ENCODE results near the gene TBC1D1.

The TBC1D1 gene

DNA sequence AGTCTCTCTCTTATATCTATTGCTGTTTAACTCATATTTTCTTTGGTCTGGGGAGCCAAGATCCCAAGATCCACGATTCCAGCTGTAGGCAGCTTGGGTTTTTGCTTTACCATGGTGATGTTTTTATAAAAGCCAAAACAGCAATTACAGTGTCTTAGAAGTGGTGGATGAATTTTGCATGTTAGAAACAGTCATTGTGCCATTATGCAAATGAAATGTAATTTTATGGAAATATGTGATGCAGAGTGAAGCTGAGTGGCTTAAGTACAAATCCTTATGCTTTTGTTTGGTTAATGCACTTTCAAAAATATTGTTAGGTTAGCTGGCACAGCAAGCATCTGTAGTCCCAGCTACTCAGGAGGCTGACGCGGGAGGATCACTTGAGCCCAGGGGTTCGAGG, 36.5 kb downstream of the TBC1D1 start:
- DNase-seq: no peak

DNA sequence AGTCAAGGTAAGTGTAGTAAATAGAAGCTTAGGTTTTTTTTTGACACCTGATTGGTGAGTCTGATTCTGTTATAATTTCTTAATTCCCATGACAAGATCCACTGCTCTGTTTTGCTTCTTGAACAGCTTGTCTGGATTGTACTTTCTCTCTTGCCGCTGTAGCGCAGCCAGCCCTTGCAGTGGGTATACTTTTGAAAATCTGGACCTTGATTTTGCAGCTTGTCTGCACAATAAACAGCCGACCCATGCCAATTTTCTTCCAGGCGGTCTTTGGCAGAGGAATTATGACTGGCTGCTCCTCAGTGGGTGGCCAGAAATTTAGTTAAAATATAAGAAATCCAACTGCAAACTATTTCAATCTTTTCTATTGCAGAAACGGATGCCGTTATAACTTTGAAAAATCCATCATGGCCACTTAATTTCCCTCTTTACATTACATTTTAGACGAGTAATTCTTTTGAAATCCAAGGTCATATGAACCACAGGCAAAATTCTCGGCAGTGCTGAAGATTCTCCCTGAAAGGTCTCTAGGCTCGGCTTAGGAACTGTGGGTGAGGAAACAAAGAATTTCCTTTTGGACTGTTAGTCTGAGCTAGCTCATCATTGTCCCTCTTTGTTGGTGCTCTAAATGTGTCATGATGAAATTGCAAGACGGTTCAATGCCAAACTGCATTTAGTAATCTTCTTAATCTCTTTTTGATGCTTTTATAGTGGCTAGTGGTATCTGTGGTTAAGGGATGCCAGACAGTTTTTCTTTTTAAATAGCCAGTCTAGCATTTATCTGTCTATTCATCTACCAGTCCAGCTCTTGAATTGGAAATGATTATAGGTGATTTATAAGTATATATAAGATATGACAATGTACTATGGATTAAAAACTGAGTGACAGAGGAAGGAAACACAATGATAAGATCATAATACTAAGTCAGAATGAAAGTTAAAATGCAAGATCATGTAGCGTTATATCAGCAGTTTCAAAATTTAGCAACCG, 37.8 kb downstream of the TBC1D1 start:
- no peak for DNase-seq

DNA sequence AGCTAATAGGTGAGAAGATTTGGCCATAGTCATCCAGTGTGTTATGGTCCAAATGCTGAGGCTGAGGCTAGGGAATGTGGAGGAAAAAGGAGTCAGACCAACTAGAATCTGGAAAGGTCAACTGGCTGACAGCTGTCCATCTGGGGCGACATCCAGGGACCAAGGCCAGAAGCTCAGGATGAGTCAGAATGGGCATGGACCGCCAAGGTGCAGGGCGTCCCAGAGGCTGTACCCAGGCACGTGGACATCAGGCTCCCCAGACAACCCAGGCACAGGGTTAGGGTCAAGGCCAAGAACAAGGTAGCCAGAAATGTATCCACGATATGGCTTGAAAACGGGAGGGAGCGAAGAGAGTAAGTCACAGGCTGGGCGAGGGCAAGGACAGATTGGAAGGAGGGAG, 43.2 kb downstream of the TBC1D1 start:
- DNase-seq: no peak

DNA sequence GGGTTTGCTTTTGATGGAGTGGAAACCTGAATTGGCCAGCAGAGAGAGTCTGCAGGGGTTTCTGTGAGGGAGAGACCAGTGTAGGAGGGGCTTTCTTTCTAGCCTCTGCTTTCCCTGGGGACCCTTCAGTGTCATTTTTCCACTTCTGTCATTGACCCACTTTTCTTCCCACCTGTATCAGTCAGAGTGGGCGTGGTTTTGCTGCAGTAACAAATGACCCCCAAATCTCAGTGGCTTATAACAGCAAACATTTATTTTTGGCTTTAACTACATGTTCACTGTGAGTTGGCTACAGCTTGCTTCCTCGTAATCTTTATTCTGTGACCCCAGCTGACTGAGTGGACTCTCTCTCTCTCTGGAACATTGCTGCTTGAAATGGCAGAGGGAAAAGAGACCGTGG, 43.7 kb downstream of the TBC1D1 start:
- DNase-seq: no peak

DNA sequence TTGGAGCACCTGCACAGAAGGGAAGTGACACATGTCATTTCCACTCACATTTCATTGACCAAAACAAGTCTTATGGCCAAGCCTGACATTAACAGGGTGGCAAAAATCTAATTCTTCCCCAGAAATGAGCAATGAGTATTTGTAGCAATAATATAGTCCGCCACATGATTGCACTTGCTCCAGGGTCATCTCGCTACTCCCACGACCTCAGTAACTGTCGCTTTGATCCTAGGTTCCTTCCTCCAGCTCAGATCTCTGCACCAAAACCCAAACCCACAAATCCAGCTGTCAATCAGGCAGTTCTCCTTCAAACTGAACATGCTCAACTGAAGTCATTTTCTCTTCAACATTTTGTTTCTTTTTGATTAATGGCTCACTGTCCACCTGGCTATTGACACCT, 44.1 kb downstream of the TBC1D1 start:
- no peak for DNase-seq

DNA sequence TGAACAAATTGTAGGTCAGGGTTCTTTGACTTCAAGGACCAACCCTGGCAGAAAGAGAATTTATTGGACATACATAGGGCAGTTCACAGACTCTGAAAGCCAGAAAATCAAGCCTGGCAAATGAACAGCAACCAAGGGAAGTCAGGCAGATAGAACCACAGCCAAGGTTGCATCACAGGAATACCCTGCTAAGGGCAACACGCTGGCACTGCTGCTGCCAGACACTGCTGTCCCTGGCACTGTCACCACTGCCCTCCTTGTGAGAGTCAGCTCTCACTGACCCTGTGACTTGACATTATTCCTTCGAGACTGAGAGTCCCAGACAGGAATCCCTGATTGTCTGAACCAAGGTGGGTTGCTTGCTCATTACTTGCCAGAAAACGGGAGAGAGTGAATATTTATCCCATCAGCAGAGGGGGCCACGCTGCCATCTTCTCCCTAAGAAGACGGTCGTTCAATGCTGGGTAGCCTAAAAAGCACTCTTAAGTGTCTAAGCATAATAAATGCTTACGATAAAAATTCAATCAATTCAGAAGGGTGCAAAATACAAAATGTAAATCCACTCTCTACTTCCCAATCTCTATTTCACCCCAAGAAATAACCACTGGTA, 46.1 kb downstream of the TBC1D1 start:
- DNase-seq: no peak

DNA sequence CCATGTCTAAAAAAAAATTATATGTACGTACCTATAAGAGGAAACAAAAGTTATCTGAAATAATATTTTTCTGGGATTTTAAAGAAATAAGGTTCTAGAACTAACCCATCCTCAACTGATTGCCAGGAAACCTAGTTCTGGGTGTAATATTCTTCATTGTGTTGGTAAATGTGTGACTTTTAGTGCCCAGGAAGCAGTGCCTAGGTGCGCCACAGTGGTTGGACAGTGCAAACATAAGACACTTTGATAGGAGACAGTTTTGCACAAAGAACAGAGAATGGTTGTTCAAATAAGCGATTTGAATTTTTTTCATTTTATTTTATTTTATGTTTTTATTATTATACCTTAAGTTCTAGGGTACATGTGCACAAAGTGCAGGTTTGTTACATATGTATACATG, 47.3 kb downstream of the TBC1D1 start:
- DNase-seq: no peak

DNA sequence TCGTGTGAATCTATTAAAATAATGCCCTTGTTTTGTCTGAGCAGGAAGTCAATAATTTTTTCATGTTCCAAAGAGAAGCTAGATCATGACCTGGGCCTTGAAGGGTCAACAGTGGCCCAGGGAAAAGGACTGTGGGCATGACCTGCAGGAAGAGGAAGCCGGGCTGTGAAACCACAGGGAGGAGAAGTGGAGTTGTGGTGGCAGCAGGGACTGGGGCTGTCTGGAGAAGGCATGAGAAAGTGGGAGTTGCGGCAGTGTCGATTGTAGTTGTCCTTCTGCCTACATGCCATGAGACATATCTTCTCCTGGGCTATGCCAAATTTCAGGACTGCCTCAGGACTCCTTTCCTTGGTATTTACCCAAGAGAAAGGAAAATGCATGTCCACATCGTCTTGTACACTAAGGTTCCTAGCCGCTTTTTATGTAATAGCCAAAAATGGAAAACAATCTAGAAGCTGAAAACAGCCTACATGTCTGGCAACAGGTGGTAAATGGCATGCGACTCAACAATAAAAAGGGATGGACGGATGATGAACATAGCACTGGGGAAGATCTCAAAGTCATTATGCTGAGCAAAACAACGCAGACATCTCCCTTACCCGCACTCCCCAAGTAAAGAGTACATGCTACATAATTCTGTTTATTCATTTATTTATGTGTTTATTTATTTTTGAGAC, 55.8 kb downstream of the TBC1D1 start:
- no peak for DNase-seq

DNA sequence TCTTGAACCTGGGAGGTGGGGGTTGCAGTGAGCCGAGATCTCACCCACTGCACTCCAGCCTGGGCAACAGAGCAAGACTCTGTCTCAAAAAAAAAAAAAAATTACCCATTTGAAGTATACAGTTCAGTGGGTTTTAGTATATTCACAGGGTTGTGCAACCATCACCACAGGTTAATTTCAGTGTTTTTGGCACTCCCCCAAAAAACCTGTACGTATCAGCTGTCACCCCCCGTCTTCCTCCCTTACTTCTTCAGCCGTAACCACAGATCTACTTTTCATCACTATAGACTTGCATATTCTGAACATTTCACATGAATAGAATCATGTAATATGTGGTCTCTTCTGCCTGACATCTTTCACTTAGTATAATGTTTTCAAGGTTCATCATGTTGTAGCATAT, 57.7 kb downstream of the TBC1D1 start:
- no peak for DNase-seq

DNA sequence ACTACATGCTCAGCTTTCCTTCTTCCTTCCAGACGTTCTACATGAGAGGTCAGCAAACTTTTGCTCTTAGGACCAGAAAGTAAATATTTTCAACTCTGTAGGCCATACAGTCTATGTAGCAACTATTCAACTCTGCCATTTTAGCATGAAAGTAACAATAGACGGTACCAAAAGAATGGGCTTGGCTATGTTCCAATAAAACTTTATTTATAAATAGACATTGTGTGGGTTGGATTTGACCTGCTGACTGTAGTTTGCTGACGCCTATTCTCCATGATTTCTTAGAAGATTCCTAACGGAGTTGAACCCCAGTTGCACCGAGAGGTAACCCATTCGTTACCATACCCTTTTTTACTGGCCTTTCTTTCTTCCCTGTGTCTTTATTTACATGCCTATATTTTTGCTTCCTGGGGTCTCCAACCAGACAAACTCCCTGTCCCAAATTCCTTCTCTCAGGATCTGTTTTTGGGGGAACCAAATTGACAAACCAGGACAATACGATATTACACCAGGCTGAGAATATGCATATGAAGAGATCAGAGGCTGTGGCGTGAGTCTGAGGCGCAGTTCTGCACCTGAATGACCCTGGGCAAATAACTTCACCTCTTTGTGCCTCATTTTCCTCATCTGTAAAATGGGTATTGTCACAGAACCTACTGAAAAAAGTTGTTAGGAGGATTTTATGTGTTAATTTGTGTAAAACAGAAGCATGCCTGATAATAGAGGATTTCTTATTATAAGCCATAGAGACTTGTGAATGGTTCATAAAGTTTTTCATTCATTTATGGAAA, 58.9 kb downstream of the TBC1D1 start:
- no peak for DNase-seq

DNA sequence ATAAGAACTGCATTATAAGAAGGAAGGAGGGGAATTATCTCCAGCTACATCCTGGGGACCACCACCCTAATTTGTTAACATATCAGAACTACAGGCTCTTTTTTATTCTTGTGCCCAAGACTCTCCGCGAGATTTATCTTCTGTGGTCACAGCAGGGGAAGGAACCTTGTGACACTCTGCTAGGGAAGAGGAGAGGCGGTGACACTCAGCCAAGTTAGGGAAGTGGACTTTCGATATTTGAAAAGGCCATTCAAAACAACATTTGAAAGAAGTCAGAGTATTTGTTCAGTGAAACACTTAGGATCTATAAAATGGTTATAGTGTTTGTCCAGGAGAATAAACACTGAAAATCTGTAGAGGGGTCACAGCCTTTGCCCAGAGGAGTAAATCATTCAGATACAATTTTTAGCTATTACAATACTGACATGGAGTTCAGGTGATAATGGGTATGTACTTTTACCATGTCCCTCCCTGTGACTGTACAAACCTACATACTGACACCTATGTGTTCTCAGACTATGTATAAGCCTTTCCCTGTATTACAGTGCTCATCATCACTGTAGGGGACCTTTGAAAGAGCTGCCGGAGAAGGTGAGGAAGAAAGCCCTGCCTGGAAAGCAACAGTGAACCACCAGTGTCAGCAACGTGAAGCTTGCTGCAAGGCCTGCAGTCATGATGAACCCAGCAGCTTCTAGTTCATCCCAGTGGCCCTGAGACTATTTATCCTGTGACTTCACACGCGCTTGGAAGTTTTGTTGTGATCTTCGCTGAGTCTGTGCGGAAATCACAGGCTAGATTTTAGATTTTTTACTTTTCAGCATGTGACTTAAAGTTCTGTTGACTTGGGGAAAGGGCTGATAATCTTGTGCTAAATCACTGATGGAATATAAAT, 60.8 kb downstream of the TBC1D1 start:
- DNase-seq: no peak

DNA sequence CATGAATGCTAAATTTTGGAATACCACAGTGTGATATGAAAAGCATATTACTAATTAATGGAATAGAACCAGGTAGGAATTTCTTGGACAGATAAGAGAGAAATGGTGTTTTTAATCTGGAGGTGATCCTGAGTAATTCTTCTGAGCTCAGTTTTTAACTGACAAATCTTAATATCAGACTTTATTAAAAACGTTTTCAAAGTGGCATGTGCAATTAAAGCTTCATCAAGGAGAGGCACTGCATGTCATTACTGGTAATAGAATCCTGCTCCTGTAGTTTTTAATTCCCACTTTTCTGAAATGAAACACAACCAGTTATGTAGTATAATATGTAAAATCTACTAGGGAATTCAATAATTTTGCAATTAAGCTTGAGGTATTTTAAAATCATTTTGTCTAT, 62.3 kb downstream of the TBC1D1 start:
- DNase-seq: no peak

DNA sequence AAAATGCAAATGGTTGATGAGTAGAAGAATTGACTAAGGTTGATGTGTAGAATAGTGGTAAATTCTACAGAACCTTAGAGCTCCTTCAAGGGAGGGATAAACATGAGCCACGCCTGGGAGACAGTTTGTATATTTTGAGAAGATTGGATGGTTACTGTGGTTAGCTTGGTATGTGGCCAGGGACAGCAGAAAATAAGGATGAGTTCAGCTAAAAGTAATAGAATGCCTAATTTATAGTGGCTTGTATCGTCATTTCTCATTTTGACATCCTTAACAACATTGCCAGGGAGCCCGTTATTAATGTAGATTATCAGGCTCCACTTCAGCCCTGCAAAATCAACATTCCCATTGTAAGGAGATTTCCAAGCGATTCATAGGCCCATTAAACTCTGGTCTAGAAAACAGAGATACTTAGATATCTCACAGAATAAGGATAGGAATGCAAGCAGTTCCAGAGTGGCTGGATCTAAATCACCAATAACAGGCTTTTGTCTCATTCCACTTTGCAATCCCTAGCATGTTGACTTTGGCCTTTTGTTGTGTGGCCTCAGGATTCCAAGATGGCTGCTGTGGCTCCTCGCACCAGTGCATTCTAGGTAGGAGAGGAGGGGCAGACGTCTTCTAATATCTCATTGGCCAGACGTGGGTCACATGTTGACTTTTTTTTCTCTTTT, 62.9 kb downstream of the TBC1D1 start:
- DNase-seq: no peak

DNA sequence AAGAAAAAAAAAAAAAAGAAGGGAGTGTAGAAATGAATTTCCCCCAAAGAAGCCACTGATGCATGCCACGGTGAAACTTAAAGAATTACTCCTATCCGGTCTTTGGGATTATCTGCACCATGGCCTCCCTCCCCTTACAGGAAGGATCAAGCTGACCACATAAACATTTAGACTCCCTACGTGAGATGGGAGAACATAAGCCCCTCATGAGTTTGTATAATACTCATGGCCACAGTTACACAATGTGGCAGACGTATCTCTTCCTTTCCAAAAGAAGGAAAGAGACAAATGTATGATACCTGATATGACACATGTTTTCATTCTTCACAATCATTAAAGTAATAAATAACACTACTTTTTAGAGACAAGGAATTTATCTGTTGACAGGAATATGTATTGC, 66.1 kb downstream of the TBC1D1 start:
- DNase-seq: no peak

DNA sequence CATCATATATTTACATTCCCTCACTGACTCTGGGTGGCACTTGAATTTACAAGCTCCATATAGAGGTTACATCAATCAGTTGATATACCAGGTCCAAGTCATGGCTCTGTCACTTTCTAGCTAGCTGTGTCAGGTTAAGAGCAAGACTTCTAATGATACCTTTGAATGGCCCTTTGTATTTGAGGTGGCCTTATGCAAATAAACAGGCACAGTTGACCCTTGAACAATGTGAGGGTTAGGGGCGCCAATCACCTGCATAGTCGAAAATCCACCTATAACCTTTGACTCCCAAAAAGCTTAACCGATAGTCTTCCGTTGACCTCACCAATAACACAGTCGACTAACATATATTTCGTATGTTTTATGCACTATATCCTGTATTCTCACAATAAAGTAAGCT, 68.0 kb downstream of the TBC1D1 start:
- no peak for DNase-seq

DNA sequence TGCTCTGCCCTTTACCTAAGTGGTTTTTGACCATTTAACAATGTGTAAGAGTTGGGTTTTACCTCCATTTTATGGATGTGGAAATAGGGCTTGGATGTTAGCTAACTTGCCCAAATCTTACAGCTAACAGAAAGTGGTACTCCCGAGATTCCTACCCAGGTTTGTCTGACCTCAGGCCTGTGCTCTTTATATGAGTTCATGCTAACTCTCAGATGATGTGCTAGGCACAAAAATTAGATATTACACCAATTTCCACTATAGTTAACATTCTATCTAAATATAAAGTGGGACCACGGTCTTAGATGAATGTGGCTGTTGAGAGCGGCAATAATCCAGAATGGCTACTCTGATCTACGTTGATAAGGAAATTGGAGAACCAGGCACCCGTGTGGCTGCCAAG, 69.2 kb downstream of the TBC1D1 start, which contains the start of gene PTTG2:
Gene PTTG2, plus strand, starts transcription at position 301 of the 400 bp plus-strand sequence. Its CDS starts 37 bp downstream, at position 338.
- no peak for DNase-seq

DNA sequence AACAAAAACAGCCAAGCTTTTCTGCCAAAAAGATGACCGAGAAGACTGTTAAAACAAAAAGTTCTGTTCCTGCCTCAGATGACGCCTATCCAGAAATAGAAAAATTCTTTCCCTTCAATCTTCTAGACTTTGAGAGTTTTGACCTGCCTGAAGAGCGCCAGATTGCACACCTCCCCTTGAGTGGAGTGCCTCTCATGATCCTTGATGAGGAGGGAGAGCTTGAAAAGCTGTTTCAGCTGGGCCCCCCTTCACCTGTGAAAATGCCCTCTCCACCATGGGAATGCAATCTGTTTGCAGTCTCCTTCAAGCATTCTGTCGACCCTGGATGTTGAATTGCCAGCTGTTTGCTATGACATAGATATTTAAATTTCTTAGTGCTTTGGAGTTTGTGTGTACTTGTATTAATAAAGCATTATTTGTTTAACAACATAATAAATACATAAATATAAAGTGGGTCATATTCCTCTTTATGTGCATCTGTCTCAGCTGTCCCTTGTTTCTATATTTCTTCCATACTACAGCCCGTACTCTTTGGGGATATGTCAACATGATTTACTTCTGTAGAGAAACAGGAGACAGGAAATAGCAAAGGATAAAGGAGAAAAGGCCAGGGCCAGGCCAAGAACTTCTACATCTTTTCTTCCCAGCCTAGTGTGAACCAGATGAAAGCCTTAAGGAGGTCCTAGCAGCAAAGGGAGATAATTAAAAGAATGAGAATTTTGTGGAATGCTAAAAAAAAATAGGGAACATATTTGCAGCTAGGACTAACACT, 70.0 kb downstream of the TBC1D1 start:
- DNase-seq: no peak

DNA sequence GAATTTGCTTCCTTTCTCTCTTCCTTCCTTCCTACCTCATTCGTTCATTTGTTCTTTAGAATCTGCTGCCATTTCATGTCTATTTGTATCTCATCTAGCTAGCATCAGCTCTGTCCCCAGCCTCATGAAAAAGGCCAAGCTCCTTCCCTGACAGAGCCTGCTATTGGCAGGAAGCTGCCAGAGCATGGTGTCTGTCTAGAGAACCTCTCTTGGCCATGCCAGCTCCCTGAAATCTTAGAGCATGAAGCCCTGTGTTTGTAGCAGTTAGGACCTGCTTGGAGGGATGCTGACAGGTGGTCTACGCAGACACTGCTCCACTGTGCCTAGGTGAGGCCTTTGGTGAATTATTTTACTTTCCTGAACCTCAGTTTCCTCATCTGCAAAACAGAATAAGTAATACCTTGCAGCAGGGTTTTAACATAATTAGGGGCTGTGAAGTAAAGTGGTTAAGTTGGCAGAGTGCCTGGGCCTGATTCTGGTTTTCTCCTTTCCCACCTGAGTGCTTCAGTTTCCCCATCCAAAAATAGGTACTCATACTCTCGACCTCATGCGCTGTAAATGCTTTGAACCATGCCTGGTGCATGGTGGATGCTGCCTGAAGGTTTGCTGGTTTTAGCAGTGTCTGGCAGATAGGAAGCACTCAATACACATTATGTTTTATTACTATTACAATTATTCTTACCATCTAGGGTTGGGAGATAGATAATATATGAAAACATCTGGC, 74.0 kb downstream of the TBC1D1 start:
- DNase-seq: no peak

DNA sequence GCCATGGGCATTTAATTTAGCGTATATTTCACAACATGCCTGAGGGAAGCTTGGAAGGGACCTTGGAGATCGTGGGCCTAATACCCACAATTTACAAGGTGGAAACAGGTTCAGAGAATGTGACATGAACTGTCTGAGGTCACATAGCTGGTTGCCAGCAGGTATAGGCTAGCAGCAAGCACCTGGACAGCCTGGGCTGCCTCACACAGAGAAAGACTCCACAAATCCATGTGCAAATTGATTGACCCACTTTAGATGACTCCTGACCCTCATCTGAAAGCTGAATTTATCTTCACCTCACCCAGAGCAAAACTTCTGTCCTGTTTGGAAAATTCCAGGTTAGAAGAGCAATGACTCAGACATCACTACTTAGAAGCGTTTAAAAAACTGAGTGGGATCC, 75.2 kb downstream of the TBC1D1 start:
- no peak for DNase-seq

DNA sequence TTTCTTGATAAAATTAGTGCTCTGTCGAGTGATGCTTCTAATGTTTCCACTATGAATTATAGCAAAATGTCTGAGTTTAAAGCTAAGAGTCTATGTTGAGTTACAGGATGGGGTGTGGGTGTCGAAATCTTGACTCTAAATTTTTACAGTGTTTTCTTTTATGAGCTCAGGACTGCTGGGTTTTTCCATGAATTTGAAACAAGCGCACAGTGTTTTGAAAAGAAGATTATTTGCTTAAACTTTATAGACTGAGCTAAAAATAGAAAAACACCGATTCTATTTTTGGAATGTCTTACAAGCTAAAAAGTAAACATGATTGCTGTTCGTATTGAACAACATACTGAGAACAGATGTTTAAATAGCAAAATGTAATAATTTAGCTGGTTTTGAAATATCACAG, 76.9 kb downstream of the TBC1D1 start:
- no peak for DNase-seq

All from stimulated activated CD4-positive, alpha-beta T cell treated with anti-CD3 and anti-CD28 coated beads, Interleukin-2, amount 100 ng/mL, for 48 hours (primary cell).